Pancreas (tissue), 10 donors: Measurements from ENCODE around the gene KIAA0040. TPM values are rescaled to one million over a fixed set of nuclear protein-coding genes. Genes with fewer than 3 reads are reported as not detected.

Experiments
- ATAC-seq, 4 donors: fragments of 200-7000 bp; cut with Tn5 transposase; one replicate each; pipeline versions ENCODE4 v1.8.0 to v1.9.1; 2020; ENCODE audit warnings: mild to moderate bottlenecking in 4 of 4, moderate library complexity in 4 of 4
- DNase-seq, 6 donors: peaks; one replicate each; pipeline ENCODE4 v3.0.0-alpha.2; 2020
- FAIRE-seq: peaks from 2 replicates; lab custom pipeline; 2012; peaks lifted over from hg19 to GRCh38; lab: Jason Lieb, UNC
- H3K27ac ChIP-seq, 4 donors: fragments of 200-600 bp; sonication (generic); 1 replicate in 3 of 4; 2 replicates in 1 of 4; pipeline versions ENCODE4 v1.5.0 to v1.8.0; 2020
- H3K27me3 ChIP-seq, 4 donors: fragments of 200-600 bp; one replicate each; pipeline ENCODE4 v1.8.0; 2021
- H3K36me3 ChIP-seq, 3 donors: fragments of 200-600 bp; sonication (generic) in 1 of 3; one replicate each; pipeline versions ENCODE4 v1.5.0 to v1.8.0; 2020 to 2021
- H3K4me1 ChIP-seq, 3 donors: fragments of 200-600 bp; one replicate each; pipeline ENCODE4 v1.8.0; 2021
- H3K4me3 ChIP-seq, 4 donors: fragments of 200-600 bp; sonication (generic) in 2 of 4; one replicate each; pipeline versions ENCODE4 v1.5.0 to v1.8.0; 2020 to 2021
- H3K9me3 ChIP-seq, 4 donors: fragments of 200-600 bp; one replicate each; pipeline ENCODE4 v1.8.0; 2021
- CTCF ChIP-seq, 4 donors: fragments of 200-600 bp; sonication (generic) in 3 of 4; IDR thresholded peaks; one replicate each; pipeline versions ENCODE4 v1.5.0 to v1.8.0; 2021; ENCODE audit warnings: antibody characterized with exemption in 4 of 4
- WGBS, 2 donors: extraction: QIAGEN DNeasy Blood & Tissue Kit; methylation state at CpG; one replicate each; pipeline ENCODE4 v1.1.7; 2013; 5-methylcytosine and 5-hydroxymethylcytosine counted together
- intact Hi-C, 3 donors: fragments of 100-400 bp; cut with DNase I; formaldehyde crosslinking; loops; one replicate each; pipeline versions ENCODE4 v1.11.1 to v1.14.2; 2022
- polyA plus RNA-seq, 2 donors: library from polyadenylated mRNA; stranded (reverse); fragments of 200-250 nt; gene quantifications; one replicate each; pipeline ENCODE4 v1.2.3, GENCODE V29; 2013
- total RNA-seq, 6 donors: library from RNA; stranded (reverse); fragmentation: NEBNext Ultra II Directional in 4 of 6; extraction: Animal tissue kit (Norgen Biotek cat#: 25700) in 4 of 6; gene quantifications; one replicate each; pipeline versions ENCODE4 v1.2.1 to v1.2.4, GENCODE V29; 2021 to 2023
- donor health status: healthy with polysubstance abuse.
- donor health status: DM: no; HTN: no; CAD: no; lungs with moderate emphysema.
- donor health status: DM: no; HTN: no; CAD: no.
- donor health status: control.
- donor health status: control.
- donor health status: Bipolar disorder and iron deficiency.
- donor health status: DM: yes; HTN: yes; CAD: no.
- donor health status: DM: no; HTN: no; CAD: no.
- donor health status: DM: no; HTN: no; CAD: no.
- donor health status: DM: yes; HTN: yes; CAD: no.

The KIAA0040 gene
- total and polyA plus RNA-seq, 8 donors = 8.4 to 34.2 (median 15.9) TPM

GRCh38 chr1:175155473-175155856, 37.1 kb downstream of the KIAA0040 start:
- H3K4me3 ChIP-seq = no peak overlapping the region
- DNase-seq (no peak), ATAC-seq (no peak), FAIRE-seq (no peak)
- WGBS, 2 donors = 70 to 74% methylated on average over 4 of the region's 4 CpGs
- peaks cover 0 to 8% (median 5%) of the 10 kb centered on the region in 3 donors for H3K36me3 ChIP-seq
- no peaks in the 10 kb centered on the region for H3K9me3 ChIP-seq
- no peak overlapping the region for H3K27ac ChIP-seq
- peaks cover 0 to 4% (median 0%) of the 10 kb centered on the region in 3 donors for H3K4me1 ChIP-seq
- intact Hi-C loops = no loop called here
- no peak for TF ChIP-seq CTCF (IDR thresholded peaks at IDR 0.05)
- H3K27me3 ChIP-seq = no peaks in the 10 kb centered on the region

GRCh38 chr1:175154629-175155472, 37.7 kb downstream of the KIAA0040 start:
- Histone ChIP-seq H3K36me3 (peaks cover 0 to 5% (median 2%) of the 10 kb centered on the region in 3 donors), H3K9me3 (no peaks in the 10 kb centered on the region), H3K4me1 (peaks cover 0 to 4% (median 0%) of the 10 kb centered on the region in 3 donors), H3K27ac (no peak overlapping the region), H3K27me3 (no peaks in the 10 kb centered on the region), H3K4me3 (no peak overlapping the region)
- intact Hi-C loops = loop anchor here in 2 of 3 donors (5.0 kb wide), 2 partner anchors 67 to 167 kb away; no protein-coding TSS in a partner anchor
- ATAC-seq (peak; percentile 58 to 84 (median 80)), FAIRE-seq (no peak), DNase-seq (peak; percentile 54 to 90 (median 76))
- WGBS, 2 donors = 18 to 22% methylated on average over 11 of the region's 11 CpGs
- peak; percentile 67 to 88 (median 74) for TF ChIP-seq CTCF (IDR thresholded peaks at IDR 0.05)

- Histone ChIP-seq H3K36me3 (no peaks in the 10 kb centered on the region), H3K9me3 (no peaks in the 10 kb centered on the region), H3K4me1 (peaks cover 0 to 4% (median 0%) of the 10 kb centered on the region in 3 donors), H3K27ac (no peak overlapping the region), H3K4me3 (no peak overlapping the region), H3K27me3 (no peaks in the 10 kb centered on the region)
- TF ChIP-seq CTCF (IDR thresholded peaks at IDR 0.05) = peak; percentile 78 to 84 (median 82)
- 3 to 4% methylated on average over 13 to 15 of the region's 15 CpGs for WGBS, 2 donors
- FAIRE-seq = no peak
- ATAC-seq = peak; percentile 68 to 90 (median 84)
- DNase-seq = peak in 5 of 6 donors; percentile 50 to 75 (median 63)
- intact Hi-C loops = loop anchor here in 2 of 3 donors (5.0 kb wide), 2 partner anchors 70 to 170 kb away; no protein-coding TSS in a partner anchor
Measured at GRCh38 chr1:175152006-175152652, 40.4 kb downstream of the KIAA0040 start.

GRCh38 chr1:175150596-175151319, 41.8 kb downstream of the KIAA0040 start:
- no peak for ATAC-seq

More at GRCh38 chr1:175150596-175151319, 41.8 kb downstream of the KIAA0040 start:
- no peaks in the 10 kb centered on the region for H3K36me3 ChIP-seq
- WGBS, 2 donors = 73% methylated on average over 9 of the region's 9 CpGs
- no peaks in the 10 kb centered on the region for H3K27me3 ChIP-seq
- no peak for DNase-seq
- H3K4me3 ChIP-seq = no peak overlapping the region
- intact Hi-C loops = loop anchor here in 2 of 3 donors (5.0 kb wide), 2 partner anchors 72 to 172 kb away; no protein-coding TSS in a partner anchor
- H3K9me3 ChIP-seq = no peaks in the 10 kb centered on the region
- TF ChIP-seq CTCF (IDR thresholded peaks at IDR 0.05) = no peak
- H3K27ac ChIP-seq = no peak overlapping the region
- FAIRE-seq = no peak
- peaks cover 0 to 7% (median 0%) of the 10 kb centered on the region in 3 donors for H3K4me1 ChIP-seq
